ENCODE data around the gene KPNA1.

DNA sequence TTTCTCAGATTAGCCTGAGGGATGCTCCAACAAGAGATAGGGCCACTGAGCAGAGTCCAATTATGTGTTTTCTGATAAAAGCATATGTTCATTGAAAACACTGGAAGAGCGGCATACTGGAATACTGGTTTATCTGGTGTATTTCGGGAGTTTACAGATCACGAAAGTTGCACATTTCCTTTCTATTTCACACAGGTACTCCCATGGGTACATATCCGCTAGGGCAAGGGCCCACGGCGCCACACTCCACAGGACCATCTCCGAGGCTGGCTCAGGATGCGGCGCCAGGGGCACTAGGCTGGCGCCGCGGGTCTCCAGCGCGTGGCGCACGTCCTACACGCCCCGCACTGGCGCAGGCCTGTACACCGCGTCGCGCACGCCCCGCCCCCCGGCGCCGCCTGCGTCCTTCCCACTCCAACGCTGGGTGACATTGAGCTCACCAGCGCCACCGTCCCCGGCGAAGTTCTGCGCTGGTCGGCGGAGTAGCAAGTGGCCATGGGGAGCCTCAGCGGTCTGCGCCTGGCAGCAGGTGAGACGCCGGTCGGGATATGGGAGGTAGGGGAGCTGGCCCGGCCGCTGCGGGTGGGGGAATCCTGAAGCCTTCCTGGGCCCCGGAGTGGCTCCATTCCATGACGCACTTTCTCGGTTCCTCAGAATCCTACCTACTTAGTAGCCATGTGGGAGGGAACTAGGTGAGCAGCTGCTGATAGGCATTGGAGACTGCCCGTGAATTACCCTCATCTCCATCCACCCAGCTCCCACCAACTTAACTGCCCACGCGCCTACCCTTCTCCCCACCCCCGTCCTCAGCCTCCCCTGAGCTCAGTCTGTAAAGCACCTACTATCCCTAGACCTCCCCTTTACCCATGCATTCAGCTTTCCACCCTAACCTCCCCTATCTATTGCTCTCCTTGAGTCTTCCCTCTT lies 130.7 kb downstream of the KPNA1 start, which contains the start of gene FAM162A:
- TF ChIP-seq, protein P1, sequence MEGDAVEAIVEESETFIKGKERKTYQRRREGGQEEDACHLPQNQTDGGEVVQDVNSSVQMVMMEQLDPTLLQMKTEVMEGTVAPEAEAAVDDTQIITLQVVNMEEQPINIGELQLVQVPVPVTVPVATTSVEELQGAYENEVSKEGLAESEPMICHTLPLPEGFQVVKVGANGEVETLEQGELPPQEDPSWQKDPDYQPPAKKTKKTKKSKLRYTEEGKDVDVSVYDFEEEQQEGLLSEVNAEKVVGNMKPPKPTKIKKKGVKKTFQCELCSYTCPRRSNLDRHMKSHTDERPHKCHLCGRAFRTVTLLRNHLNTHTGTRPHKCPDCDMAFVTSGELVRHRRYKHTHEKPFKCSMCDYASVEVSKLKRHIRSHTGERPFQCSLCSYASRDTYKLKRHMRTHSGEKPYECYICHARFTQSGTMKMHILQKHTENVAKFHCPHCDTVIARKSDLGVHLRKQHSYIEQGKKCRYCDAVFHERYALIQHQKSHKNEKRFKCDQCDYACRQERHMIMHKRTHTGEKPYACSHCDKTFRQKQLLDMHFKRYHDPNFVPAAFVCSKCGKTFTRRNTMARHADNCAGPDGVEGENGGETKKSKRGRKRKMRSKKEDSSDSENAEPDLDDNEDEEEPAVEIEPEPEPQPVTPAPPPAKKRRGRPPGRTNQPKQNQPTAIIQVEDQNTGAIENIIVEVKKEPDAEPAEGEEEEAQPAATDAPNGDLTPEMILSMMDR (conservative IDR thresholded peaks at IDR 0.05; ENCODE audit: low read depth, low read length) = peak; percentile 83
- peak; percentile 70; the same call in 1 of the 2 replicates for TF ChIP-seq EZH2phosphoT487 (IDR thresholded peaks at IDR 0.05; ENCODE audit: borderline replicate concordance, low read length)
- no peak for TF ChIP-seq EZH2 (IDR thresholded peaks at IDR 0.05; ENCODE audit: low read length, unreplicated experiment)

Measured in PC-3 (cell line).